MM.1S (cell line): ENCODE measurements around the gene SFMBT2.
"Not testable (repeated sequence)": the region's sequence is repeated elsewhere in the genome, so short reads cannot be mapped to it uniquely, and the experiment has no call there.

ENCODE experiments used
- DNase-seq: peaks from one replicate; pipeline ENCODE4 v3.0.0-alpha.2; 2015
- H2AFZ ChIP-seq: fragments of 300-600 bp; sonication (generic); 2 replicates; pipeline ENCODE4 v1.6.0; 2016; ENCODE audit warnings: antibody characterized with exemption, low read length
- H3F3A ChIP-seq: fragments of 300-600 bp; sonication (generic); 2 replicates; pipeline ENCODE4 v1.6.1; 2016; ENCODE audit warnings: mild to moderate bottlenecking, antibody characterized with exemption, low read length, moderate library complexity, mixed read lengths; ENCODE audit not compliant: insufficient read depth
- H3K27ac ChIP-seq: fragments of 300-600 bp; sonication (generic); 2 replicates; pipeline ENCODE4 v1.5.1; 2016; ENCODE audit warnings: mild to moderate bottlenecking, low read length
- H3K27me3 ChIP-seq: fragments of 300-600 bp; sonication (generic); replicated peaks from 2 replicates; pipeline ENCODE4 v1.6.0; 2016; ENCODE audit warnings: low read length; ENCODE audit not compliant: insufficient read depth
- H3K36me3 ChIP-seq: fragments of 300-600 bp; sonication (generic); replicated peaks from 2 replicates; pipeline ENCODE4 v1.6.1; 2016; ENCODE audit warnings: mild to moderate bottlenecking, low read length, mixed read lengths; ENCODE audit not compliant: insufficient read depth
- H3K4me1 ChIP-seq: fragments of 300-600 bp; sonication (generic); 2 replicates; pipeline ENCODE4 v1.6.1; 2016; ENCODE audit warnings: low read length, mixed read lengths
- H3K4me2 ChIP-seq: fragments of 300-600 bp; sonication (generic); 2 replicates; pipeline ENCODE4 v1.6.0; 2016; ENCODE audit warnings: low read depth, low read length
- H3K4me3 ChIP-seq: fragments of 300-600 bp; sonication (generic); 2 replicates; pipeline ENCODE4 v1.5.1; 2016; ENCODE audit warnings: low read length, mixed read lengths
- H3K79me2 ChIP-seq: fragments of 300-600 bp; sonication (generic); 2 replicates; pipeline ENCODE4 v1.6.1; 2016; ENCODE audit warnings: mixed run types, low read length, mixed read lengths
- H3K9ac ChIP-seq: fragments of 300-600 bp; sonication (generic); 2 replicates; pipeline ENCODE4 v1.6.1; 2016; ENCODE audit warnings: low read length, mixed read lengths
- H3K9me2 ChIP-seq: fragments of 300-600 bp; sonication (generic); replicated peaks from 2 replicates; pipeline ENCODE4 v1.6.1; 2016; ENCODE audit warnings: mild to moderate bottlenecking, low read length, mixed read lengths; ENCODE audit not compliant: insufficient read depth
- H3K9me3 ChIP-seq: fragments of 300-600 bp; sonication (generic); replicated peaks from 2 replicates; pipeline ENCODE4 v1.6.1; 2016; ENCODE audit warnings: mild to moderate bottlenecking, low read length, mixed read lengths; ENCODE audit not compliant: insufficient read depth
- H4K20me1 ChIP-seq: fragments of 300-600 bp; sonication (generic); 2 replicates; pipeline ENCODE4 v1.6.1; 2016; ENCODE audit warnings: mild to moderate bottlenecking, low read length, moderate library complexity, mixed read lengths; ENCODE audit not compliant: insufficient read depth
- EZH2 ChIP-seq: fragments of 300-600 bp; sonication (generic); optimal IDR thresholded peaks from 2 replicates; pipeline ENCODE3; 2017; ENCODE audit warnings: low read depth, mild to moderate bottlenecking, antibody characterized with exemption, low read length, mixed read lengths
- EZH2phosphoT487 ChIP-seq: fragments of 300-600 bp; sonication (generic); IDR thresholded peaks from 2 replicates; pipeline ENCODE4 v1.6.1; 2018; ENCODE audit warnings: antibody characterized with exemption, low read length
- TF ChIP-seq, protein P1 (sequence below): fragments of 300-600 bp; sonication (generic); IDR thresholded peaks from 2 replicates; pipeline ENCODE4 v1.5.1; 2016; ENCODE audit warnings: antibody characterized with exemption, low read length, mixed read lengths

The SFMBT2 gene

DNA sequence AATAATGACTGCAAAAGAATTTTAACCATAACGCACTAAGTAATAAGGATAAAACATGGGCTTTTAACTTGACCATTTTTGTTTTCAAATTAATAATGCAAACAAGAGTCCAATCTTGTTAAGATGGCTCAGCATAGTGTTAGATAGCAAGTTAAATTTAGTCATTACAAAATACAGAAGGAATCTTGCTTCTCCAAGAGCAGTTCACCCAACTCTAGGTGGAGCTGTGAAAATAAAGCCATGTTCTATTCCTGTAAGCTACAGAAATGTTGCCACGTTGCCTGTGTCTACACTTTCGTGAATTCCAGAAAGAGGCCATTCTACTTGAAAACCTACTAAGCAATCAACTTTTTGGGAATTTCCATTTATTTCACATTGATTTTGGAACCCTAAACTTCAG lies 191.9 kb downstream of the SFMBT2 start:
- no peaks in the 10 kb centered on the region for H4K20me1 ChIP-seq
- peaks cover 29% of the 10 kb centered on the region for H3K79me2 ChIP-seq
- DNase-seq = no peak
- TF ChIP-seq EZH2phosphoT487 (no peak), EZH2 (no peak)
- TF ChIP-seq, protein P1, sequence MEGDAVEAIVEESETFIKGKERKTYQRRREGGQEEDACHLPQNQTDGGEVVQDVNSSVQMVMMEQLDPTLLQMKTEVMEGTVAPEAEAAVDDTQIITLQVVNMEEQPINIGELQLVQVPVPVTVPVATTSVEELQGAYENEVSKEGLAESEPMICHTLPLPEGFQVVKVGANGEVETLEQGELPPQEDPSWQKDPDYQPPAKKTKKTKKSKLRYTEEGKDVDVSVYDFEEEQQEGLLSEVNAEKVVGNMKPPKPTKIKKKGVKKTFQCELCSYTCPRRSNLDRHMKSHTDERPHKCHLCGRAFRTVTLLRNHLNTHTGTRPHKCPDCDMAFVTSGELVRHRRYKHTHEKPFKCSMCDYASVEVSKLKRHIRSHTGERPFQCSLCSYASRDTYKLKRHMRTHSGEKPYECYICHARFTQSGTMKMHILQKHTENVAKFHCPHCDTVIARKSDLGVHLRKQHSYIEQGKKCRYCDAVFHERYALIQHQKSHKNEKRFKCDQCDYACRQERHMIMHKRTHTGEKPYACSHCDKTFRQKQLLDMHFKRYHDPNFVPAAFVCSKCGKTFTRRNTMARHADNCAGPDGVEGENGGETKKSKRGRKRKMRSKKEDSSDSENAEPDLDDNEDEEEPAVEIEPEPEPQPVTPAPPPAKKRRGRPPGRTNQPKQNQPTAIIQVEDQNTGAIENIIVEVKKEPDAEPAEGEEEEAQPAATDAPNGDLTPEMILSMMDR = no peak
- H3K9me2 ChIP-seq = no peaks in the 10 kb centered on the region
- H3K9me3 ChIP-seq = no peaks in the 10 kb centered on the region
- no peak overlapping the region for H3K4me3 ChIP-seq
- no peak overlapping the region for H3K9ac ChIP-seq
- H2AFZ ChIP-seq = no peak overlapping the region
- H3K27me3 ChIP-seq = no peaks in the 10 kb centered on the region
- no peak overlapping the region for H3K27ac ChIP-seq
- H3K4me2 ChIP-seq = no peak overlapping the region
- peaks cover 18% of the 10 kb centered on the region for H3K4me1 ChIP-seq
- H3F3A ChIP-seq = 0 out of 2 replicates have a peak, but pooled peaks cover 6% of the 10 kb centered on the region
- peaks cover 8% of the 10 kb centered on the region; the same call in 1 of the 2 replicates for H3K36me3 ChIP-seq

DNA sequence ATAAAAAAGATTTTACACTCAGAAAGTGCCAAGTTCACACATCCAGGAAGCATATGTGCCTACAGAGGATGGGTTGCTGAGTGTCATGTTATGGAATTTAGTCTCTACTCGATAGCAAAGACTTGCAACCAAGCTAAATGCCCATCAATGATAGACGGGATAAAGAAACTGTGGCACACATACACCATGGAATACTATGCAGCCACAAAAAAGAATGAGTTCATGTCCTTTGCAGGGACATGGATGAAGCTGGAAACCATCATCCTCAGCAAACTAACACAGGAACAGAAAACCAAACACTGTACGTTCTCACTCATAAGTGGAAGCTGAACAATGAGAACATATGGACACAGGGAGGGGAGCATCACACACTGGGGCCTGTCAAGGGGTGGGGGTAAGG lies 198.1 kb downstream of the SFMBT2 start:
- DNase-seq, H3K9me2 ChIP-seq, H3F3A ChIP-seq, H3K9me3 ChIP-seq, H3K36me3 ChIP-seq, H4K20me1 ChIP-seq, H3K4me3 ChIP-seq, H2AFZ ChIP-seq, H3K9ac ChIP-seq, H3K4me1 ChIP-seq, H3K4me2 ChIP-seq, H3K27ac ChIP-seq, H3K27me3 ChIP-seq: not testable (repeated sequence)
- peaks cover 32% of the 10 kb centered on the region for H3K79me2 ChIP-seq

DNA sequence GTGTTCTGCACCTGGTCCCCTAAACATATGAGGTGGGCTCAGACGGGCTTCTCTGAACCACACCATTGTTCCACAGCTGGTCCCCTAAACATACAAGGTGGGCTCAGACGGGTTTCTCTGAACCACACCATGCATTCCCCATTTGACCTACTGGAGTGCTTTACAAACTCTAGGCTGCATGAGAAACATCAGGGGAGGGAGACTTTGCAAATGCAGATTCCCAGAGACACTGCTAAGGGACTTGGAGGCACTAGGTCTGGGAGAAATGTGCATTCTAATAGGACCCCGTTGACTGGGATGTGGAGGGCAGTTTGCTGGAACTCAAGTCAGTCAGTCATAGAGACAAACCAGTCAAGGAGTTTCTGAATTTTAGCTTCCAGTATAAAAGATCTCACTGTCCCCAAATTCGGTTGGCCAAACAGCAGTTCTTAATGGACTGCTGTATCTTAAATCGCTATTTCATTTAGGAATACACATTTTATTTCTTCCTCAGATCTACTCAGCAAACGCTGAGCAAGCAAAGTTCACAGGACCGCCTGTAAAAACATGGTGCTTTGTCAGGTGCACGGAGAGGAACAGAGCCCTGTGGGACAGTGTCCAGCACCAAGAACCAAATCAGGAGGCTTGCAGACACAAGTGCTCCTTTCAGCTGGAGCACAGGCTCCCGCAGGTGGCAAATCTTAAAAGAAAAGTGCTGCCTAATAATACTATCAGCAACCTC lies 198.8 kb downstream of the SFMBT2 start:
- H3K9me2 ChIP-seq = no peaks in the 10 kb centered on the region
- H3K27me3 ChIP-seq = no peaks in the 10 kb centered on the region
- H3K27ac ChIP-seq = no peak overlapping the region
- no peaks in the 10 kb centered on the region for H3K9me3 ChIP-seq
- H3F3A ChIP-seq = no peaks in the 10 kb centered on the region
- no peak overlapping the region for H2AFZ ChIP-seq
- H3K79me2 ChIP-seq = peaks cover 29% of the 10 kb centered on the region
- no peak overlapping the region for H3K4me2 ChIP-seq
- H3K36me3 ChIP-seq = no peaks in the 10 kb centered on the region
- DNase-seq = no peak
- no peak overlapping the region for H3K9ac ChIP-seq
- H3K4me1 ChIP-seq = no peaks in the 10 kb centered on the region
- H3K4me3 ChIP-seq = no peak overlapping the region
- no peaks in the 10 kb centered on the region for H4K20me1 ChIP-seq
- TF ChIP-seq EZH2 (no peak), EZH2phosphoT487 (no peak)
- TF ChIP-seq, protein P1 = no peak

DNA sequence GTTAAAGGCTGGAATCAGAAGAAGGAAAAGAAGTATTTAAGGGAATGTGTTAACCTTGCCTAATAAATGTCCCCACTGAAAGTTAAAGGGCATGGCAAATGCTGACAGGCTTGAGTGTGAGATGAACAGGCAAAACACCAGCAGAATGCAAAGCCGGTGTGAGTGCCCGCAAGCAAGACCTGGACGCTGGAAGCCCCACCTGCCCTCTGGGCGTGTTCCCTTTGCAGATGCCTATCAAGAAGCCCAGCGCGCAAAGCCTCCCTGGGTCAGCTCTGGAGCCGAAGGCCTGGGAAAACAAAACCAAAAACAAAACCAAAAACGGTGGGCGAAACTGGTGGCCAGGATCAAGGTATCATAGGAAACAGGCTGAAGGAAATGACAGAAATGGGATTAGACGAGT lies 200.3 kb downstream of the SFMBT2 start:
- TF ChIP-seq, protein P1 = no peak
- TF ChIP-seq EZH2phosphoT487 = no peak
- TF ChIP-seq EZH2 = no peak
- Histone ChIP-seq H3F3A (no peaks in the 10 kb centered on the region), H3K4me2 (no peak overlapping the region), H3K27me3 (no peaks in the 10 kb centered on the region), H3K79me2 (peaks cover 21% of the 10 kb centered on the region), H3K4me1 (no peaks in the 10 kb centered on the region), H3K4me3 (no peak overlapping the region), H3K9me2 (no peaks in the 10 kb centered on the region), H4K20me1 (no peaks in the 10 kb centered on the region), H3K9ac (no peak overlapping the region), H3K27ac (no peak overlapping the region), H3K9me3 (no peaks in the 10 kb centered on the region), H2AFZ (no peak overlapping the region), H3K36me3 (no peaks in the 10 kb centered on the region; the same call in 1 of the 2 replicates)
- no peak for DNase-seq
